DMS79 treated with DMSO at 0.1 percent for 48 hours (cell line): Measurements from ENCODE around the gene DNAJB12.

ENCODE experiments used
- DNase-seq: peaks from one replicate; lab custom pipeline; 2025; lab: John Stamatoyannopoulos, UW

The DNAJB12 gene

DNA sequence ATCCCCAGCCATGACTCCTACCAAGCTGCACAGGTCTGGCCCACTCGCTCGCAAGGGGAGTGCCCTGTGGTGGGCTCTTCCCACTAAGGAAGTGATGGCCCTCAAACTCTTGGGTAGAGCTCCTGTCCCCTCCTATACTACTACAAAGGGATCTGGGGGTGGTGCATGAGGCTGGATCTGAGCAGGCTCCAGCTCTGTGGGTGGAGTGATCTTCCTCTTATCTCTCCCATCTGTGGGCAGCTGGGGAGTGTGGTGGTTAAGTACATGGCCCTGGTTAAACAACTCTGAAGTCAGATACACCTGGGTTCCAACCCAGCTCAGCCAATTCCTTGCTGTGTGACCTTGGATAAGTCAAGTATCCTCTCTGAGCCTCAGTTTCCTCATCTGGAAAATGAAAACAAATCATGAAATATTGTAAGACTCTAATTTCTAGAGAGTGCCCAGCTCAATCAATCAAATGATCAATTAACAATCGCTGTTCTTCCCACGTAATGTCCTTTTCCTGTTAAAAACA, 63.6 kb downstream of the DNAJB12 start:
- no peak for DNase-seq

DNA sequence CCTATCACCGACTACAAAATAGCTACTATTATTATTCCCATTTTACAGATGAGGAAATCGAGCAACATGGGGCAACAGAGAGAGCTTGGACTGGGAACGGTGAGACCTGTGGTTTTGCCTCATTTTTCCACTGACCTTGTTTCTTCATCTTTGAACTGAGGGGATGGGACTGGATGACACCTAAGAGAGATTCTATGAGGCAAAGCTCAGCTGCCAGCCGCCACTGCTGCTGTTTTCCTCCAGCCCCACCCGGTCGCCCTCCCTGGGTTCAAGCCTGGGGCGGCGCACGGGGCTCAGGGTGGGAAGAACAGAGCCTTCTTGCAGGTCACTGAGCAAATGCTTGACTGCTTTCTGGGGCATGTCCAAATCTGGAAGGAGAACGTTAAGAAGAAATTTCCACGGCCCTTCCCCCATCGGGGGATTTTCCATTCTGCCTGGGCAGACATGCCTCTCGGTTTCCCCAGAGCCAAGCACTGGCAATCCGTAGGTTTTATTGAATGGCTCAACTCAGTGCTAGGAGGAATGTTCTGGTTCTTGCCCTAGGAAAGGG, 68.7 kb downstream of the DNAJB12 start:
- DNase-seq = no peak

DNA sequence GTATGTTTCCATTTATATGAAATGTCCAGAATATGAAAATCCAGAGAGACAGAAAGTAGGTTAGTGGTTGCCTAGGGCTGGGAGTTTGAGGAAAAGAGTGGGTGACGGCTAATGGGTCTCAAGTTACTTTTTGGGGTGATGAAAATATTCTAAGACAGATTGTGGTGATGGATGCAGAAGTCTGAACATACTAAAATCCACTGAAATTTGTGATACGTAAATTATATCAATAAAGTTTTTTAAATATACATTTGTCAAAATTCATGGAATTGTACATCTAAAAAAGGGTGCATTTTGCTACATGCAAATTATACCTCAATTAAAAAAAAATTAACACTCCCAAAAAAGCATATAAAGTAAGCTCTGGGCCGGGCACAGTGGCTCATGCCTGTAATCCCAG, 71.6 kb downstream of the DNAJB12 start:
- no peak for DNase-seq
